ENCODE measurements around the gene PGGHG. TPM values are rescaled to one million over a fixed set of nuclear protein-coding genes. Genes with fewer than 3 reads are reported as not detected.
A peak's percentile ranks its signal among the peaks of the same experiment; 100 is the strongest.
"Not testable (repeated sequence)": the region's sequence is repeated elsewhere in the genome, so short reads cannot be mapped to it uniquely, and the experiment has no call there.

Gene PGGHG
- total RNA-seq, 1 donor from 2014 or later: 25.1 TPM

GRCh38 chr11:306645-307371, 17.9 kb downstream of the PGGHG start:
- H3K9me3 Mint-ChIP-seq: no peaks in the 10 kb centered on the region
- no peak for TF ChIP-seq CTCF (conservative IDR thresholded peaks at IDR 0.05)
- H3K27me3 Mint-ChIP-seq (ENCODE audit: low read depth): peaks cover 14% of the 10 kb centered on the region
- H3K36me3 Mint-ChIP-seq (ENCODE audit: low read depth): no peaks in the 10 kb centered on the region
- DNase-seq (ENCODE audit: low read depth, low spot score): no peak
- peak overlapping the region; percentile 62 for H3K27ac Mint-ChIP-seq (ENCODE audit: unreplicated experiment)
- peaks cover 48% of the 10 kb centered on the region for H3K4me1 Mint-ChIP-seq
- H3K4me3 Mint-ChIP-seq: peak overlapping the region; percentile 32

- H3K4me1 Mint-ChIP-seq: peaks cover 50% of the 10 kb centered on the region
- DNase-seq (ENCODE audit: low read depth, low spot score); H3K36me3 Mint-ChIP-seq (ENCODE audit: low read depth): not testable (repeated sequence)
Observed at GRCh38 chr11:307766-308708, 19.1 kb downstream of the PGGHG start, which contains the start of gene IFITM2. Gene IFITM2 (plus strand): TSS chr11:307816. CDS start chr11:308193, 377 bp downstream.

GRCh38 chr11:308740-309665, 20.1 kb downstream of the PGGHG start:
- H3K9me3 Mint-ChIP-seq; H3K27ac Mint-ChIP-seq (ENCODE audit: unreplicated experiment); DNase-seq (ENCODE audit: low read depth, low spot score); H3K36me3 Mint-ChIP-seq (ENCODE audit: low read depth): not testable (repeated sequence)
- H3K4me1 Mint-ChIP-seq: peaks cover 55% of the 10 kb centered on the region
- H3K4me3 Mint-ChIP-seq: peak overlapping the region; percentile 94
- H3K27me3 Mint-ChIP-seq (ENCODE audit: low read depth): peaks cover 32% of the 10 kb centered on the region

More at GRCh38 chr11:307766-308708, 19.1 kb downstream of the PGGHG start, which contains the start of gene IFITM2:
- H3K27me3 Mint-ChIP-seq (ENCODE audit: low read depth): peaks cover 22% of the 10 kb centered on the region
- not testable (repeated sequence) for H3K9me3 Mint-ChIP-seq
- peak within 1 kb of the TSS; percentile 76 for H3K27ac Mint-ChIP-seq (ENCODE audit: unreplicated experiment)
- H3K4me3 Mint-ChIP-seq: peak within 1 kb of the TSS; percentile 94

GRCh38 chr11:309979-310572, 21.1 kb downstream of the PGGHG start:
- Mint-ChIP-seq H3K27me3 (ENCODE audit: low read depth) (peaks cover 42% of the 10 kb centered on the region), H3K4me3 (peak overlapping the region; percentile 94), H3K4me1 (peaks cover 58% of the 10 kb centered on the region)
- not testable (repeated sequence) for DNase-seq (ENCODE audit: low read depth, low spot score); H3K27ac Mint-ChIP-seq (ENCODE audit: unreplicated experiment); H3K9me3 Mint-ChIP-seq; H3K36me3 Mint-ChIP-seq (ENCODE audit: low read depth)

GRCh38 chr11:311013-311748, 22.3 kb downstream of the PGGHG start:
- H3K36me3 Mint-ChIP-seq (ENCODE audit: low read depth): not testable (repeated sequence)

GRCh38 chr11:312092-312816, 23.3 kb downstream of the PGGHG start:
- no peak for DNase-seq (ENCODE audit: low read depth, low spot score)
- Mint-ChIP-seq H3K9me3 (no peaks in the 10 kb centered on the region), H3K4me1 (peaks cover 42% of the 10 kb centered on the region), H3K27ac (ENCODE audit: unreplicated experiment) (no peak overlapping the region), H3K4me3 (peak overlapping the region; percentile 88), H3K36me3 (ENCODE audit: low read depth) (peaks cover 2% of the 10 kb centered on the region), H3K27me3 (ENCODE audit: low read depth) (peaks cover 63% of the 10 kb centered on the region)
- TF ChIP-seq CTCF (conservative IDR thresholded peaks at IDR 0.05): no peak

More at GRCh38 chr11:311013-311748, 22.3 kb downstream of the PGGHG start:
- peak overlapping the region; percentile 88 for H3K4me3 Mint-ChIP-seq
- H3K4me1 Mint-ChIP-seq: peaks cover 48% of the 10 kb centered on the region
- DNase-seq (ENCODE audit: low read depth, low spot score); H3K9me3 Mint-ChIP-seq; H3K27ac Mint-ChIP-seq (ENCODE audit: unreplicated experiment): not testable (repeated sequence)
- H3K27me3 Mint-ChIP-seq (ENCODE audit: low read depth): peaks cover 52% of the 10 kb centered on the region
